Osteocyte (in vitro differentiated cells): ENCODE measurements around the gene ASS1. TPM values are rescaled to one million over a fixed set of nuclear protein-coding genes. Genes with fewer than 3 reads are reported as not detected.

Source experiments
- DNase-seq: peaks from one replicate; pipeline ENCODE4 v3.0.0; 2021; ENCODE audit warnings: mixed read lengths; ENCODE audit not compliant: unreplicated experiment; ENCODE audit errors: extremely low spot score
- H3K27ac Mint-ChIP-seq: one replicate; pipeline ENCODE4 v1.8.0; 2021; ENCODE audit warnings: mild to moderate bottlenecking, mixed read lengths; ENCODE audit not compliant: unreplicated experiment
- H3K27me3 Mint-ChIP-seq: one replicate; pipeline ENCODE4 v1.8.0; 2021; ENCODE audit warnings: mixed read lengths; ENCODE audit not compliant: unreplicated experiment
- H3K36me3 Mint-ChIP-seq: one replicate; pipeline ENCODE4 v1.8.0; 2021; ENCODE audit warnings: mixed read lengths; ENCODE audit not compliant: unreplicated experiment
- H3K4me1 Mint-ChIP-seq: one replicate; pipeline ENCODE4 v1.8.0; 2021; ENCODE audit warnings: mixed read lengths; ENCODE audit not compliant: unreplicated experiment
- H3K4me3 Mint-ChIP-seq: one replicate; pipeline ENCODE4 v1.8.0; 2021; ENCODE audit warnings: mild to moderate bottlenecking, moderate library complexity, mixed read lengths; ENCODE audit not compliant: unreplicated experiment
- H3K9me3 Mint-ChIP-seq: one replicate; pipeline ENCODE4 v1.8.0; 2021; ENCODE audit warnings: mixed read lengths; ENCODE audit not compliant: unreplicated experiment
- CTCF ChIP-seq: fragments of 200-600 bp; sonication (generic); IDR thresholded peaks from 2 replicates; pipeline ENCODE4 v1.5.0; 2021; ENCODE audit warnings: antibody characterized with exemption, mild to moderate bottlenecking, moderate library complexity
- total RNA-seq: library from RNA; stranded (reverse); gene quantifications from 2 replicates; pipeline ENCODE4 v1.2.1, GENCODE V29; 2021

The ASS1 gene
- total RNA-seq, 1 donor from 2014 or later = 219 TPM

GRCh38 chr9:130535818-130536521 lies 91.2 kb downstream of the ASS1 start:
- Mint-ChIP-seq H3K27me3 (peaks cover 59% of the 10 kb centered on the region), H3K9me3 (no peaks in the 10 kb centered on the region), H3K4me3 (no peak overlapping the region), H3K36me3 (no peaks in the 10 kb centered on the region), H3K27ac (no peak overlapping the region), H3K4me1 (peaks cover 4% of the 10 kb centered on the region)
- no peak for TF ChIP-seq CTCF
- DNase-seq = no peak

GRCh38 chr9:130536701-130537107 lies 91.9 kb downstream of the ASS1 start:
- H3K27ac Mint-ChIP-seq = no peak overlapping the region
- DNase-seq = no peak
- H3K9me3 Mint-ChIP-seq = no peaks in the 10 kb centered on the region
- peaks cover 4% of the 10 kb centered on the region for H3K4me1 Mint-ChIP-seq
- H3K27me3 Mint-ChIP-seq = peaks cover 62% of the 10 kb centered on the region
- no peak for TF ChIP-seq CTCF
- H3K4me3 Mint-ChIP-seq = no peak overlapping the region
- H3K36me3 Mint-ChIP-seq = no peaks in the 10 kb centered on the region

GRCh38 chr9:130537346-130538050 lies 92.7 kb downstream of the ASS1 start:
- DNase-seq = no peak

GRCh38 chr9:130539420-130540223 lies 94.9 kb downstream of the ASS1 start:
- Mint-ChIP-seq H3K4me1 (peaks cover 4% of the 10 kb centered on the region), H3K4me3 (no peak overlapping the region), H3K27me3 (peaks cover 65% of the 10 kb centered on the region), H3K27ac (no peak overlapping the region), H3K36me3 (no peaks in the 10 kb centered on the region), H3K9me3 (no peaks in the 10 kb centered on the region)
- TF ChIP-seq CTCF = no peak
- no peak for DNase-seq

More at GRCh38 chr9:130537346-130538050, 92.7 kb downstream of the ASS1 start:
- H3K9me3 Mint-ChIP-seq = no peaks in the 10 kb centered on the region
- H3K36me3 Mint-ChIP-seq = no peaks in the 10 kb centered on the region
- H3K27me3 Mint-ChIP-seq = peaks cover 63% of the 10 kb centered on the region
- peaks cover 4% of the 10 kb centered on the region for H3K4me1 Mint-ChIP-seq
- no peak overlapping the region for H3K27ac Mint-ChIP-seq
- H3K4me3 Mint-ChIP-seq = no peak overlapping the region
- no peak for TF ChIP-seq CTCF
